Endothelial cell of umbilical vein (primary cell): ENCODE data around the gene PKD1. TPM values are rescaled to one million over a fixed set of nuclear protein-coding genes. Genes with fewer than 3 reads are reported as not detected.

Source experiments
- BruUV-seq: library from RNA; stranded (reverse); fragments of 400-500 nt; replicated peaks from 2 replicates; lab custom pipeline; 2021; lab: Mats Ljungman, UMichigan
- CTCF ChIA-PET: fragments of 300-600, 350-600 bp; sonication (Branson Sonifier 250); formaldehyde crosslinking; loops from one replicate; lab custom pipeline; 2021; ENCODE audit warnings: antibody characterized with exemption, inconsistent platforms; lab: Charles Lee
- POLR2A ChIA-PET: fragments of 300-600, 350-600 bp; sonication (Branson Sonifier 250); formaldehyde crosslinking; loops from one replicate; lab custom pipeline; 2021; ENCODE audit warnings: antibody characterized with exemption, inconsistent platforms; lab: Charles Lee
- DNase-seq: peaks from one replicate; pipeline ENCODE4 v3.0.0-alpha.2; 2011; ENCODE audit warnings: low read depth, low spot score
- FAIRE-seq: peaks from 2 replicates; lab custom pipeline; 2011; peaks lifted over from hg19 to GRCh38; lab: Jason Lieb, UNC
- H2AFZ ChIP-seq: 2 replicates; pipeline ENCODE4 v1.6.0; 2012; ENCODE audit warnings: low read depth, low read length, control low read depth, inconsistent platforms
- H3K27ac ChIP-seq: 2 replicates; pipeline ENCODE4 v1.5.1; 2011; ENCODE audit warnings: low read depth, mild to moderate bottlenecking, control low read depth, low read length, moderate library complexity; ENCODE audit not compliant: insufficient read depth
- H3K27me3 ChIP-seq, 2 experiments: 2 replicates each; pipeline versions ENCODE4 v1.6.0 to v1.6.1; 2011; ENCODE audit warnings: low read length in 2 of 2, mixed read lengths in 1 of 2; ENCODE audit not compliant: control insufficient read depth in 2 of 2, insufficient read depth in 2 of 2
- H3K36me3 ChIP-seq, 2 experiments: 2 replicates in 1 of 2; 3 replicates in 1 of 2; pipeline ENCODE4 v1.5.1; 2011; ENCODE audit warnings: low read length in 2 of 2, mild to moderate bottlenecking in 1 of 2, moderate library complexity in 1 of 2; ENCODE audit not compliant: control insufficient read depth in 2 of 2, insufficient read depth in 2 of 2; ENCODE audit errors: extremely low read depth in 1 of 2
- H3K4me1 ChIP-seq: 3 replicates; pipeline ENCODE4 v1.5.1; 2011; ENCODE audit warnings: mild to moderate bottlenecking, low read length; ENCODE audit not compliant: control insufficient read depth, insufficient read depth; ENCODE audit errors: extremely low read depth
- H3K4me2 ChIP-seq: 2 replicates; pipeline ENCODE4 v1.6.1; 2011; ENCODE audit warnings: low read length, control low read depth, mixed read lengths; ENCODE audit not compliant: insufficient read depth
- H3K4me3 ChIP-seq, 3 experiments: fragments of 200-600 bp in 1 of 3; sonication (generic), shearing (Covaris generic) in 1 of 3; replicated peaks in 1 of 3; 2 replicates each; pipeline ENCODE4 v1.5.1; 2011 to 2016; ENCODE audit warnings: control low read depth in 3 of 3, low read length in 3 of 3, mild to moderate bottlenecking in 2 of 3, inconsistent platforms in 1 of 3, low read depth in 1 of 3, moderate library complexity in 1 of 3; ENCODE audit not compliant: insufficient read depth in 1 of 3
- H3K79me2 ChIP-seq: 2 replicates; pipeline ENCODE4 v1.6.0; 2012; ENCODE audit warnings: low read length, inconsistent platforms; ENCODE audit not compliant: control insufficient read depth, insufficient read depth
- H3K9ac ChIP-seq: replicated peaks from 2 replicates; pipeline ENCODE3; 2011; ENCODE audit warnings: low read length, control low read depth; ENCODE audit not compliant: insufficient read depth; ENCODE audit errors: extremely low read depth
- H3K9me1 ChIP-seq: replicated peaks from 3 replicates; pipeline ENCODE4 v1.6.0; 2011; ENCODE audit warnings: mild to moderate bottlenecking, low read length; ENCODE audit not compliant: control insufficient read depth, insufficient read depth; ENCODE audit errors: extremely low read depth
- H3K9me3 ChIP-seq: replicated peaks from 2 replicates; pipeline ENCODE4 v1.5.1; 2012; ENCODE audit warnings: low read length, inconsistent platforms; ENCODE audit not compliant: control insufficient read depth, insufficient read depth
- H4K20me1 ChIP-seq: replicated peaks from 2 replicates; pipeline ENCODE3; 2011; ENCODE audit warnings: mild to moderate bottlenecking, low read length; ENCODE audit not compliant: control insufficient read depth, insufficient read depth; ENCODE audit errors: extremely low read depth
- EZH2 ChIP-seq: IDR thresholded peaks from 2 replicates; pipeline ENCODE4 v1.6.1; 2012; ENCODE audit warnings: borderline replicate concordance, low read depth, mild to moderate bottlenecking, moderate library complexity, low read length, inconsistent platforms; ENCODE audit not compliant: severe bottlenecking
- MYC ChIP-seq: IDR thresholded peaks from one replicate; pipeline ENCODE4 v1.6.1; 2011; ENCODE audit warnings: mild to moderate bottlenecking, low read depth, low read length
- POLR2A ChIP-seq: IDR thresholded peaks from 2 replicates; pipeline ENCODE4 v1.6.1; 2012; ENCODE audit warnings: low read depth, mild to moderate bottlenecking, control low read depth, low read length
- dilution Hi-C: fragments of 300-500 bp; cut with MboI; formaldehyde crosslinking; loops from one replicate; pipeline ENCODE4 v1.15.0; 2019; ENCODE audit warnings: low sequenced_read_pairs; ENCODE audit not compliant: extremely low pct_ligation_motif_present
- intact Hi-C: fragments of 100-400 bp; cut with micrococcal nuclease; formaldehyde crosslinking; loops from one replicate; pipeline ENCODE4 v1.10.0; 2022
- polyA plus RNA-seq, 4 experiments: library from polyadenylated mRNA; depleted of rRNA in 3 of 4; stranded (reverse) in 3 of 4; unstranded in 1 of 4; fragments of >200 nt; gene quantifications; 2 replicates each; pipeline versions ENCODE4 v1.2.1 to v1.2.3, GENCODE V29; 2011 to 2012; ENCODE audit warnings: missing spikeins in 1 of 4
- total RNA-seq: library from RNA; stranded (reverse); gene quantifications from 2 replicates; pipeline ENCODE4 v1.2.3, GENCODE V29; 2021
- TF ChIP-seq, protein P1 (sequence below), 2 donors: IDR thresholded peaks; 1 replicate in 1 of 2; 2 replicates in 1 of 2; pipeline ENCODE4 v1.5.1; 2011; ENCODE audit warnings: low read length in 2 of 2, mild to moderate bottlenecking in 2 of 2, moderate library complexity in 2 of 2, control low read depth in 1 of 2, inconsistent platforms in 1 of 2, low read depth in 1 of 2; ENCODE audit not compliant: insufficient read depth in 1 of 2; ENCODE audit errors: extremely low read depth in 1 of 2
- TF ChIP-seq, protein P2 (sequence below): IDR thresholded peaks from 2 replicates; pipeline ENCODE4 v1.6.1; 2011; ENCODE audit not compliant: insufficient read depth, insufficient read length

Gene PKD1
- total and polyA plus RNA-seq, 2 donors (not counting 3 experiments of a cell fraction or from before 2014, with no cell fraction given): 52.5 to 102 TPM

GRCh38 chr16:2171601-2172178 lies 36.0 kb upstream of the PKD1 start:
- Histone ChIP-seq H3K9me1 (no peaks in the 10 kb centered on the region), H2AFZ (no peak overlapping the region), H3K9me3 (no peaks in the 10 kb centered on the region), H3K79me2 (peaks cover 46% of the 10 kb centered on the region), H3K27me3 (no peaks in the 10 kb centered on the region), H4K20me1 (no peaks in the 10 kb centered on the region), H3K36me3 (peaks cover 26 to 57% of the 10 kb centered on the region in 2 experiments), H3K9ac (peak overlapping the region; percentile 91), H3K4me2 (peak overlapping the region; percentile 65), H3K27ac (peak overlapping the region; percentile 99), H3K4me3 (peak overlapping the region; percentile 40 to 71 (median 57)), H3K4me1 (peaks cover 24% of the 10 kb centered on the region)
- BruUV-seq: no TSS peak
- no peak for TF ChIP-seq MYC
- TF ChIP-seq EZH2: no peak
- TF ChIP-seq, protein P1, sequence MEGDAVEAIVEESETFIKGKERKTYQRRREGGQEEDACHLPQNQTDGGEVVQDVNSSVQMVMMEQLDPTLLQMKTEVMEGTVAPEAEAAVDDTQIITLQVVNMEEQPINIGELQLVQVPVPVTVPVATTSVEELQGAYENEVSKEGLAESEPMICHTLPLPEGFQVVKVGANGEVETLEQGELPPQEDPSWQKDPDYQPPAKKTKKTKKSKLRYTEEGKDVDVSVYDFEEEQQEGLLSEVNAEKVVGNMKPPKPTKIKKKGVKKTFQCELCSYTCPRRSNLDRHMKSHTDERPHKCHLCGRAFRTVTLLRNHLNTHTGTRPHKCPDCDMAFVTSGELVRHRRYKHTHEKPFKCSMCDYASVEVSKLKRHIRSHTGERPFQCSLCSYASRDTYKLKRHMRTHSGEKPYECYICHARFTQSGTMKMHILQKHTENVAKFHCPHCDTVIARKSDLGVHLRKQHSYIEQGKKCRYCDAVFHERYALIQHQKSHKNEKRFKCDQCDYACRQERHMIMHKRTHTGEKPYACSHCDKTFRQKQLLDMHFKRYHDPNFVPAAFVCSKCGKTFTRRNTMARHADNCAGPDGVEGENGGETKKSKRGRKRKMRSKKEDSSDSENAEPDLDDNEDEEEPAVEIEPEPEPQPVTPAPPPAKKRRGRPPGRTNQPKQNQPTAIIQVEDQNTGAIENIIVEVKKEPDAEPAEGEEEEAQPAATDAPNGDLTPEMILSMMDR (IDR thresholded peaks at IDR 0.05; ENCODE audit: extremely low read depth in 1 of 2, insufficient read depth in 1 of 2, low read depth in 1 of 2, low read length in 2 of 2): no peak
- TF ChIP-seq, protein P2, sequence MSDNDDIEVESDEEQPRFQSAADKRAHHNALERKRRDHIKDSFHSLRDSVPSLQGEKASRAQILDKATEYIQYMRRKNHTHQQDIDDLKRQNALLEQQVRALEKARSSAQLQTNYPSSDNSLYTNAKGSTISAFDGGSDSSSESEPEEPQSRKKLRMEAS: no peak
- TF ChIP-seq POLR2A: no peak
- no peak for FAIRE-seq
- intact Hi-C loops (loop anchor here (2.0 kb wide), 2 partner anchors 51 to 79 kb away; partner anchors contain the start of genes E4F1 and ECI1), dilution Hi-C loops (loop anchor here (25.0 kb wide), 1 partner anchor 134 kb away; the partner anchor contains the start of genes NHERF2, NTHL1 and TSC2)
- no peak for DNase-seq
- ChIA-PET POLR2A (interaction anchor here (0.7 kb wide), 1 partner anchor 17 kb away, joined by 4 read pairs; the partner anchor contains the start of gene TRAF7), CTCF (interaction anchor here (1.0 kb wide), 1 partner anchor 16 kb away, joined by 3 read pairs; the partner anchor contains the start of gene TRAF7)
